HepG2 (cell line): ENCODE measurements around the gene DENND1C. TPM values are rescaled to one million over a fixed set of nuclear protein-coding genes. Genes with fewer than 3 reads are reported as not detected.
A peak's percentile ranks its signal among the peaks of the same experiment; 100 is the strongest.

ENCODE experiments used
- ASH2L ChIP-seq: fragments of 300-600, 200-600 bp; sonication (generic); IDR thresholded peaks from 2 replicates; pipeline ENCODE4 v1.7.0; 2017; ENCODE audit warnings: low read depth, mild to moderate bottlenecking, moderate library complexity, mixed read lengths, low read length; ENCODE audit not compliant: insufficient read length
- CEBPZ ChIP-seq: IDR thresholded peaks from 2 replicates; pipeline ENCODE4 v1.6.1; 2012; ENCODE audit warnings: low read length, improper control_type of control experiment
- EEA1 ChIP-seq: sonication (generic); formaldehyde crosslinking; IDR thresholded peaks from 2 replicates; pipeline ENCODE4 v1.5.1; 2020; ENCODE audit warnings: mild to moderate bottlenecking, missing genetic modification reagents, borderline replicate concordance
- FOXA3 ChIP-seq: IDR thresholded peaks from 2 replicates; pipeline ENCODE4 v1.6.1; 2016; ENCODE audit warnings: missing genetic modification reagents, missing compliant biosample characterization
- GABPA ChIP-seq, 2 experiments: IDR thresholded peaks; 2 replicates each; pipeline ENCODE4 v1.6.1; 2011 to 2016; ENCODE audit warnings: low read depth in 2 of 2, low read length in 1 of 2, missing biosample characterization in 1 of 2, missing genetic modification characterization in 1 of 2
- KDM2A ChIP-seq: sonication (generic); formaldehyde crosslinking; IDR thresholded peaks from 2 replicates; pipeline ENCODE4 v1.4.0; 2020; ENCODE audit warnings: low read depth, missing genetic modification reagents, borderline replicate concordance
- MYNN ChIP-seq: sonication (generic); formaldehyde crosslinking; IDR thresholded peaks from 2 replicates; pipeline ENCODE4 v1.4.0; 2020; ENCODE audit warnings: mild to moderate bottlenecking, low read depth, missing genetic modification reagents
- NCOR1 ChIP-seq: fragments of 200-600 bp; sonication (generic); IDR thresholded peaks from 2 replicates; pipeline ENCODE4 v1.7.0; 2017; ENCODE audit warnings: antibody characterized with exemption, low read length, borderline replicate concordance
- POLR2A ChIP-seq, 2 experiments: IDR thresholded peaks; 2 replicates each; pipeline ENCODE4 v1.6.1; 2011; ENCODE audit warnings: low read depth in 2 of 2, low read length in 2 of 2, mild to moderate bottlenecking in 1 of 2, moderate library complexity in 1 of 2; ENCODE audit not compliant: insufficient read depth in 1 of 2
- SP4 ChIP-seq: sonication (generic); formaldehyde crosslinking; IDR thresholded peaks from 2 replicates; pipeline ENCODE4 v1.8.1; 2023; ENCODE audit warnings: mild to moderate bottlenecking, missing genetic modification reagents
- ZFP41 ChIP-seq: sonication (generic); formaldehyde crosslinking; IDR thresholded peaks from 2 replicates; pipeline ENCODE4 v1.4.0; 2020; ENCODE audit warnings: mild to moderate bottlenecking, missing genetic modification reagents, borderline replicate concordance
- ZGPAT ChIP-seq: IDR thresholded peaks from 2 replicates; pipeline ENCODE4 v1.6.1; 2016; ENCODE audit warnings: mild to moderate bottlenecking
- ZNF274 ChIP-seq: sonication (generic); formaldehyde crosslinking; IDR thresholded peaks from 2 replicates; pipeline ENCODE4 v1.5.1; 2020; ENCODE audit warnings: mild to moderate bottlenecking, missing genetic modification reagents
- ZNF329 ChIP-seq: sonication (generic); formaldehyde crosslinking; IDR thresholded peaks from 2 replicates; pipeline ENCODE4 v1.9.0; 2021; ENCODE audit warnings: low read depth, mild to moderate bottlenecking, missing genetic modification reagents
- ZNF557 ChIP-seq: sonication (generic); formaldehyde crosslinking; IDR thresholded peaks from 2 replicates; pipeline ENCODE4 v1.4.0; 2020; ENCODE audit warnings: missing genetic modification reagents
- ZNF577 ChIP-seq: sonication (generic); formaldehyde crosslinking; IDR thresholded peaks from 2 replicates; pipeline ENCODE4 v1.4.0; 2020; ENCODE audit warnings: mild to moderate bottlenecking, low read depth, missing genetic modification reagents, borderline replicate concordance
- ZNF781 ChIP-seq: sonication (generic); formaldehyde crosslinking; IDR thresholded peaks from 2 replicates; pipeline ENCODE4 v1.5.1; 2020; ENCODE audit warnings: borderline replicate concordance, mild to moderate bottlenecking, missing genetic modification reagents; ENCODE audit errors: not compliant biosample characterization
- polyA plus RNA-seq, 8 experiments: library from polyadenylated mRNA; depleted of rRNA in 3 of 8; stranded (reverse) in 7 of 8; unstranded in 1 of 8; fragments of >200 nt; fragmentation: Illumina TruSeq in 4 of 8; extraction: Trizol in 4 of 8; gene quantifications; 2 replicates each; pipeline versions ENCODE4 v1.2.1 to v1.2.3, GENCODE V29; 2011 to 2016; ENCODE audit warnings: low read depth in 4 of 8, missing spikeins in 1 of 8, mixed read lengths in 1 of 8; ENCODE audit not compliant: insufficient read depth in 1 of 8
- total RNA-seq, 5 experiments: library from RNA; depleted of rRNA; stranded (reverse); fragments of >200 nt; fragmentation: Illumina TruSeq; extraction: Trizol; gene quantifications; 2 replicates each; pipeline ENCODE4 v1.2.3, GENCODE V29; 2016; ENCODE audit warnings: low read depth in 1 of 5
- TF ChIP-seq, protein P1 (sequence below): sonication (generic); formaldehyde crosslinking; IDR thresholded peaks from 2 replicates; pipeline ENCODE4 v1.4.0; 2020; ENCODE audit warnings: missing genetic modification reagents, borderline replicate concordance
- TF ChIP-seq, protein P2 (sequence below): sonication (generic); formaldehyde crosslinking; IDR thresholded peaks from 2 replicates; pipeline ENCODE4 v1.8.1; 2023; ENCODE audit warnings: missing genetic modification reagents, mild to moderate bottlenecking, borderline replicate concordance

DENND1C gene
- total and polyA plus RNA-seq, 2 of the 13 experiments (the other 11 are each of a cell fraction or from before 2014, with no cell fraction given), result 0.04 to 0.73 TPM

DNA sequence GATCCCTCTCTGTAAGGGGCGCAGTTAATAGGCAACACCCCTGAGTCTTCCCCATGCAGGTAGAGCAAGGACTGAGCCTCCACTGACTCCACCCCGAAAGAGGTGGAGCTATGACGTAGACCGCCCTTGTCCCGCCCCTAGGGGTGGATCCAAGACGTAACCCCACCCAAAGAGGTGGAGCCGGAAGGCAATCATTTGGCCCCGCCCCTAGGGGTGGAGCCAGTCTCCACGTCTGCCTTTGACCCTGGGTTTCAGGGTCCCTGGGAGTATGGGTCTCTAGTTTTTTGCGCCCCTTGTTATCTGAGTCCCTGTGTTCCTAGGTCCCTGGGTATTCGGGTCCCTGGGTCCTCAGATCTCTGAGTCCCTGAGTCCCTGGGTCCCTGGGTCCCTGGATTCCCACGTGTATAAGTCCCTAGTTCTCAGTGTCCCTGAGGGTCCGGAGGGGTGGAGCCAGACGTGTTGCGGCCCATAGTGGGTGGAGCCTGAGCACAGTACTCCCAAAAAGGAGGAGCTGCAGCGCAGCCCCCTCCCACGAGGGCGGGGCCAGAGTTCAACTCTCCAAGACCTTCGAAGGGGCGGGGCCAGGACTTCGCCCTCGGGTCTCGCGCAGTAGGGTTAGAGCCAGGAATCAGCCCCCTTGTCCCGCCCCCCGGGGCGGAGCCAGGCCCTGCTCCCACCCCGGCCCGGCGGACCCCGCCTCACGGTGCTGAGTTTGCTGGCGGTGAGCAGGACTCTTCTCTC lies 5.3 kb downstream of the DENND1C start (continued):
- TF ChIP-seq CEBPZ, result no peak
- TF ChIP-seq FOXA3 (CRISPR knock-in tag), result no peak
- 0 out of 2 replicates have a peak, but pooled peaks have one; percentile 61 for TF ChIP-seq ZNF274 (CRISPR knock-in tag)
- TF ChIP-seq MYNN (CRISPR knock-in tag), result 0 out of 2 replicates have a peak, but pooled peaks have one; percentile 42
- 0 out of 2 replicates have a peak, but pooled peaks have one; percentile 20 for TF ChIP-seq ZGPAT (CRISPR knock-in tag)
- TF ChIP-seq ZNF557 (CRISPR knock-in tag), result no peak
- peak; percentile 23 for TF ChIP-seq ASH2L
- TF ChIP-seq, protein P1, sequence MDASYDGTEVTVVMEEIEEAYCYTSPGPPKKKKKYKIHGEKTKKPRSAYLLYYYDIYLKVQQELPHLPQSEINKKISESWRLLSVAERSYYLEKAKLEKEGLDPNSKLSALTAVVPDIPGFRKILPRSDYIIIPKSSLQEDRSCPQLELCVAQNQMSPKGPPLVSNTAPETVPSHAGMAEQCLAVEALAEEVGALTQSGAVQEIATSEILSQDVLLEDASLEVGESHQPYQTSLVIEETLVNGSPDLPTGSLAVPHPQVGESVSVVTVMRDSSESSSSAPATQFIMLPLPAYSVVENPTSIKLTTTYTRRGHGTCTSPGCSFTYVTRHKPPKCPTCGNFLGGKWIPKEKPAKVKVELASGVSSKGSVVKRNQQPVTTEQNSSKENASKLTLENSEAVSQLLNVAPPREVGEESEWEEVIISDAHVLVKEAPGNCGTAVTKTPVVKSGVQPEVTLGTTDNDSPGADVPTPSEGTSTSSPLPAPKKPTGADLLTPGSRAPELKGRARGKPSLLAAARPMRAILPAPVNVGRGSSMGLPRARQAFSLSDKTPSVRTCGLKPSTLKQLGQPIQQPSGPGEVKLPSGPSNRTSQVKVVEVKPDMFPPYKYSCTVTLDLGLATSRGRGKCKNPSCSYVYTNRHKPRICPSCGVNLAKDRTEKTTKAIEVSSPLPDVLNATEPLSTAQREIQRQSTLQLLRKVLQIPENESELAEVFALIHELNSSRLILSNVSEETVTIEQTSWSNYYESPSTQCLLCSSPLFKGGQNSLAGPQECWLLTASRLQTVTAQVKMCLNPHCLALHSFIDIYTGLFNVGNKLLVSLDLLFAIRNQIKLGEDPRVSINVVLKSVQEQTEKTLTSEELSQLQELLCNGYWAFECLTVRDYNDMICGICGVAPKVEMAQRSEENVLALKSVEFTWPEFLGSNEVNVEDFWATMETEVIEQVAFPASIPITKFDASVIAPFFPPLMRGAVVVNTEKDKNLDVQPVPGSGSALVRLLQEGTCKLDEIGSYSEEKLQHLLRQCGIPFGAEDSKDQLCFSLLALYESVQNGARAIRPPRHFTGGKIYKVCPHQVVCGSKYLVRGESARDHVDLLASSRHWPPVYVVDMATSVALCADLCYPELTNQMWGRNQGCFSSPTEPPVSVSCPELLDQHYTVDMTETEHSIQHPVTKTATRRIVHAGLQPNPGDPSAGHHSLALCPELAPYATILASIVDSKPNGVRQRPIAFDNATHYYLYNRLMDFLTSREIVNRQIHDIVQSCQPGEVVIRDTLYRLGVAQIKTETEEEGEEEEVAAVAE (CRISPR knock-in tag), result no peak
- peak; percentile 26 to 55; a peak in 3 of 4 replicates for TF ChIP-seq POLR2A (IDR thresholded peaks at IDR 0.05; ENCODE audit: insufficient read depth in 1 of 2, low read depth in 2 of 2, low read length in 2 of 2)
- TF ChIP-seq ZFP41 (CRISPR knock-in tag), result no peak
- peak; percentile 88 for TF ChIP-seq SP4 (CRISPR knock-in tag)
- no peak for TF ChIP-seq ZNF781 (CRISPR knock-in tag)
- no peak for TF ChIP-seq ZNF329 (CRISPR knock-in tag)
- TF ChIP-seq GABPA (IDR thresholded peaks at IDR 0.05; ENCODE audit: low read depth, low read length), result no peak
- TF ChIP-seq GABPA (CRISPR knock-in tag; IDR thresholded peaks at IDR 0.05; ENCODE audit: low read depth), result peak; percentile 10; the same call in 1 of the 2 replicates
- TF ChIP-seq ZNF577 (CRISPR knock-in tag), result no peak
- no peak for TF ChIP-seq EEA1 (CRISPR knock-in tag)
- peak; percentile 47; the same call in 1 of the 2 replicates for TF ChIP-seq NCOR1
- no peak for TF ChIP-seq KDM2A (CRISPR knock-in tag)
- TF ChIP-seq, protein P2, sequence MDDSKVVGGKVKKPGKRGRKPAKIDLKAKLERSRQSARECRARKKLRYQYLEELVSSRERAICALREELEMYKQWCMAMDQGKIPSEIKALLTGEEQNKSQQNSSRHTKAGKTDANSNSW (CRISPR knock-in tag), result no peak
